K562 (cell line): ENCODE data around the gene ANKRD34A. TPM values are rescaled to one million over a fixed set of nuclear protein-coding genes. Genes with fewer than 3 reads are reported as not detected.

Experiments
- BDP1 ChIP-seq: IDR thresholded peaks from 3 replicates; pipeline ENCODE4 v1.6.1; 2011; ENCODE audit not compliant: insufficient read length, insufficient read depth
- BRD9 ChIP-seq: fragments of 450-650 bp; IDR thresholded peaks from 2 replicates; pipeline ENCODE4 v1.6.1; 2018; ENCODE audit warnings: low read depth; ENCODE audit not compliant: partially characterized antibody
- CC2D1A ChIP-seq: fragments of 450-650 bp; IDR thresholded peaks from 2 replicates; pipeline ENCODE4 v1.6.1; 2017; ENCODE audit warnings: mild to moderate bottlenecking
- NEUROD1 ChIP-seq: fragments of 150-350 bp; IDR thresholded peaks from 2 replicates; pipeline ENCODE4 v1.6.1; 2014; ENCODE audit warnings: borderline replicate concordance, low read length, low read depth; ENCODE audit not compliant: partially characterized antibody
- RBM17 ChIP-seq: fragments of 200-400 bp; formaldehyde crosslinking; IDR thresholded peaks from 2 replicates; pipeline ENCODE4 v1.6.1; 2017; ENCODE audit warnings: low read depth, mild to moderate bottlenecking, low read length, borderline replicate concordance
- TEAD1 ChIP-seq, 2 experiments: fragments of 450-650 bp in 1 of 2; sonication (generic) in 1 of 2; formaldehyde crosslinking; IDR thresholded peaks; 2 replicates each; pipeline versions ENCODE4 v1.4.0 to v1.8.0; 2020 to 2022; ENCODE audit warnings: mild to moderate bottlenecking in 2 of 2, missing genetic modification reagents in 1 of 2
- ZNF778 ChIP-seq: fragments of 450-650 bp; formaldehyde crosslinking; IDR thresholded peaks from 2 replicates; pipeline ENCODE4 v1.4.0; 2020; ENCODE audit warnings: mild to moderate bottlenecking, moderate library complexity
- polyA plus RNA-seq, 8 experiments: library from polyadenylated mRNA; depleted of rRNA in 4 of 8; stranded (reverse) in 5 of 8; unstranded in 3 of 8; fragments of >200 nt; fragmentation: Nextera tagmentation in 2 of 8; fragmentation: Illumina TruSeq in 1 of 8; extraction: Ambion mirVana in 2 of 8; extraction: Trizol in 1 of 8; gene quantifications; 2 replicates each; pipeline versions ENCODE4 v1.2.1 to v1.2.3, GENCODE V29; 2011 to 2014; ENCODE audit warnings: inconsistent platforms in 1 of 8, missing spikeins in 1 of 8
- total RNA-seq, 7 experiments: library from RNA; depleted of rRNA in 6 of 7; stranded (reverse); fragments of >200 nt in 6 of 7; fragmentation: Illumina TruSeq in 2 of 7; extraction: Trizol in 2 of 7; gene quantifications; 2 replicates each; pipeline versions ENCODE4 v1.2.1 to v1.2.3, GENCODE V29; 2011 to 2021; ENCODE audit warnings: low replicate concordance in 1 of 7
- TF ChIP-seq, protein P1 (sequence below): IDR thresholded peaks from 2 replicates; pipeline ENCODE4 v1.6.1; 2012; ENCODE audit warnings: low read depth, low read length, improper control_type of control experiment, borderline replicate concordance
- TF ChIP-seq, protein P2 (sequence below): sonication (generic); formaldehyde crosslinking; IDR thresholded peaks from 2 replicates; pipeline ENCODE4 v1.8.1; 2023; ENCODE audit warnings: mild to moderate bottlenecking, missing genetic modification reagents, moderate library complexity
- TF ChIP-seq, protein P3 (sequence below): fragments of 450-650 bp; formaldehyde crosslinking; IDR thresholded peaks from 2 replicates; pipeline ENCODE4 v1.4.0; 2020; ENCODE audit warnings: mild to moderate bottlenecking, moderate library complexity
- TF ChIP-seq, protein P4 (sequence below): sonication (generic); formaldehyde crosslinking; IDR thresholded peaks from 2 replicates; pipeline ENCODE4 v1.8.0; 2022; ENCODE audit warnings: mild to moderate bottlenecking, missing genetic modification reagents

Gene ANKRD34A
- total and polyA plus RNA-seq, 9 of the 15 experiments (the other 6 are each of a cell fraction or from before 2014, with no cell fraction given) = 0.06 to 1.6 (median 0.43) TPM

DNA sequence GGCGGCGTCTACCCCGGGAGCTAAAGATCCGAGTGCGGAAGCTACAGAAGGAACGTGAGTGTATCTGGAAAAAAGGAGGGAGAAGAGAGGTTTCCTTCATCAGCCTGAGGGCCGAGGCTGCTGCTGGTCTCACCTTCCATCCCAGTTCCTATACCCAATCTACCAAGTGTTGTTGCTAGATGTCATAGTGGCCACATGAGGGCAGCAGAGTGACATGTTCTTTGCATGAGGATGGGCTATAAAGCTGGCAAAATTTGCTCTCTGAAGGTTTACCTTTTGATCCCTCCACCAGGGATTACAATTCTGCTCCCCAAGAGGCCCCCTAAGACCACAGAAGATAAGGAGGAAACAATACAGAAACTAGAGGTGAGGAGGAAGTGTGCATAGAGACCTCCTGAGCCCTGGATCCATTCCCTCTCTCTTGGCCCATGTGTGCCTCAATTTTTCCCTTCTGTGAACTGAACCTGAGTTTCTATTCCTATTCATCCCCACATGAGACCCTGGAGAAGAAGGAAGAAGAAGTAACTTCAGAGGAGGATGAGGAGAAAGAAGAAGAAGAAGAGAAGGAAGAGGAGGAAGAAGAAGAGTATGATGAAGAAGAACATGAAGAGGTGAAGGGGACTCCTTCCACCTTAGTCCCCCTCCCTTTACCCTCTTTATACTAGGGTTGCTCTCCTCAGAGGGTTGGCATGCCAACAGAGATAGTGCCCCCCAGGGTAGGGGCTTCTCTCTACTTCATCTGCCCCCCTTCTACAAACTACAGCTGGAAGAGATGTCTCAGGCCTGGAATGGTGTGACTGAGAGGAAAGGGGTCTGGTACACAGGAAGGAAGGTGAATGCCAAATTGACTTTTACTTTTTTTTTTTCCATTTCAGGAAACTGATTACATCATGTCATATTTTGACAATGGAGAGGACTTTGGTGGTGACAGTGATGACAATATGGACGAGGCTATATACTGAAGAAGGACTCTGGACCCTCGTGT, 13.4 kb upstream of the ANKRD34A start (continued):
- TF ChIP-seq NEUROD1 = peak; percentile 9
- no peak for TF ChIP-seq TEAD1 (CRISPR knock-in tag; IDR thresholded peaks at IDR 0.05)
- TF ChIP-seq RBM17 = no peak
- peak; percentile 78 for TF ChIP-seq CC2D1A
- no peak for TF ChIP-seq BDP1
- TF ChIP-seq, protein P1, sequence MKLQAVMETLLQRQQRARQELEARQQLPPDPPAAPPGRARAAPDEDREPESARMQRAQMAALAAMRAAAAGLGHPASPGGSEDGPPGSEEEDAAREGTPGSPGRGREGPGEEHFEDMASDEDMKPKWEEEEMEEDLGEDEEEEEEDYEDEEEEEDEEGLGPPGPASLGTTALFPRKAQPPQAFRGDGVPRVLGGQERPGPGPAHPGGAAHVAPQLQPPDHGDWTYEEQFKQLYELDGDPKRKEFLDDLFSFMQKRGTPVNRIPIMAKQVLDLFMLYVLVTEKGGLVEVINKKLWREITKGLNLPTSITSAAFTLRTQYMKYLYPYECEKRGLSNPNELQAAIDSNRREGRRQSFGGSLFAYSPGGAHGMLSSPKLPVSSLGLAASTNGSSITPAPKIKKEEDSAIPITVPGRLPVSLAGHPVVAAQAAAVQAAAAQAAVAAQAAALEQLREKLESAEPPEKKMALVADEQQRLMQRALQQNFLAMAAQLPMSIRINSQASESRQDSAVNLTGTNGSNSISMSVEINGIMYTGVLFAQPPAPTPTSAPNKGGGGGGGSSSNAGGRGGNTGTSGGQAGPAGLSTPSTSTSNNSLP = peak; percentile 51; the same call in 1 of the 2 replicates
- TF ChIP-seq, protein P2, sequence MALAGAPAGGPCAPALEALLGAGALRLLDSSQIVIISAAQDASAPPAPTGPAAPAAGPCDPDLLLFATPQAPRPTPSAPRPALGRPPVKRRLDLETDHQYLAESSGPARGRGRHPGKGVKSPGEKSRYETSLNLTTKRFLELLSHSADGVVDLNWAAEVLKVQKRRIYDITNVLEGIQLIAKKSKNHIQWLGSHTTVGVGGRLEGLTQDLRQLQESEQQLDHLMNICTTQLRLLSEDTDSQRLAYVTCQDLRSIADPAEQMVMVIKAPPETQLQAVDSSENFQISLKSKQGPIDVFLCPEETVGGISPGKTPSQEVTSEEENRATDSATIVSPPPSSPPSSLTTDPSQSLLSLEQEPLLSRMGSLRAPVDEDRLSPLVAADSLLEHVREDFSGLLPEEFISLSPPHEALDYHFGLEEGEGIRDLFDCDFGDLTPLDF = no peak
- no peak for TF ChIP-seq ZNF778 (CRISPR knock-in tag)
- TF ChIP-seq, protein P3, sequence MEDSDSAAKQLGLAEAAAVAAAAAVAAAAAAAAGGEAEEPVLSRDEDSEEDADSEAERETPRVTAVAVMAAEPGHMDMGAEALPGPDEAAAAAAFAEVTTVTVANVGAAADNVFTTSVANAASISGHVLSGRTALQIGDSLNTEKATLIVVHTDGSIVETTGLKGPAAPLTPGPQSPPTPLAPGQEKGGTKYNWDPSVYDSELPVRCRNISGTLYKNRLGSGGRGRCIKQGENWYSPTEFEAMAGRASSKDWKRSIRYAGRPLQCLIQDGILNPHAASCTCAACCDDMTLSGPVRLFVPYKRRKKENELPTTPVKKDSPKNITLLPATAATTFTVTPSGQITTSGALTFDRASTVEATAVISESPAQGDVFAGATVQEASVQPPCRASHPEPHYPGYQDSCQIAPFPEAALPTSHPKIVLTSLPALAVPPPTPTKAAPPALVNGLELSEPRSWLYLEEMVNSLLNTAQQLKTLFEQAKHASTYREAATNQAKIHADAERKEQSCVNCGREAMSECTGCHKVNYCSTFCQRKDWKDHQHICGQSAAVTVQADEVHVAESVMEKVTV = peak; percentile 92
- TF ChIP-seq, protein P4, sequence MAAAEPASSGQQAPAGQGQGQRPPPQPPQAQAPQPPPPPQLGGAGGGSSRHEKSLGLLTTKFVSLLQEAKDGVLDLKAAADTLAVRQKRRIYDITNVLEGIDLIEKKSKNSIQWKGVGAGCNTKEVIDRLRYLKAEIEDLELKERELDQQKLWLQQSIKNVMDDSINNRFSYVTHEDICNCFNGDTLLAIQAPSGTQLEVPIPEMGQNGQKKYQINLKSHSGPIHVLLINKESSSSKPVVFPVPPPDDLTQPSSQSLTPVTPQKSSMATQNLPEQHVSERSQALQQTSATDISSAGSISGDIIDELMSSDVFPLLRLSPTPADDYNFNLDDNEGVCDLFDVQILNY (CRISPR knock-in tag) = no peak
- TF ChIP-seq BRD9 = peak; percentile 94
